Choroid plexus epithelial cell (primary cell): ENCODE data around the gene CRYL1.
"Not testable (repeated sequence)": the region's sequence is repeated elsewhere in the genome, so short reads cannot be mapped to it uniquely, and the experiment has no call there.

Source experiments
- DNase-seq: peaks from one replicate; pipeline ENCODE4 v3.0.0-alpha.2; 2010; ENCODE audit warnings: low read depth
- H3K4me3 ChIP-seq: 2 replicates; pipeline ENCODE4 v1.5.1; 2011; ENCODE audit warnings: low read depth, mild to moderate bottlenecking, control low read depth, low read length, moderate library complexity
- TF ChIP-seq, protein P1 (sequence below): conservative IDR thresholded peaks from 2 replicates; pipeline ENCODE4 v1.5.1; 2011; ENCODE audit warnings: low read depth, mild to moderate bottlenecking, control low read depth, inconsistent platforms, low read length, moderate library complexity

CRYL1 gene

DNA sequence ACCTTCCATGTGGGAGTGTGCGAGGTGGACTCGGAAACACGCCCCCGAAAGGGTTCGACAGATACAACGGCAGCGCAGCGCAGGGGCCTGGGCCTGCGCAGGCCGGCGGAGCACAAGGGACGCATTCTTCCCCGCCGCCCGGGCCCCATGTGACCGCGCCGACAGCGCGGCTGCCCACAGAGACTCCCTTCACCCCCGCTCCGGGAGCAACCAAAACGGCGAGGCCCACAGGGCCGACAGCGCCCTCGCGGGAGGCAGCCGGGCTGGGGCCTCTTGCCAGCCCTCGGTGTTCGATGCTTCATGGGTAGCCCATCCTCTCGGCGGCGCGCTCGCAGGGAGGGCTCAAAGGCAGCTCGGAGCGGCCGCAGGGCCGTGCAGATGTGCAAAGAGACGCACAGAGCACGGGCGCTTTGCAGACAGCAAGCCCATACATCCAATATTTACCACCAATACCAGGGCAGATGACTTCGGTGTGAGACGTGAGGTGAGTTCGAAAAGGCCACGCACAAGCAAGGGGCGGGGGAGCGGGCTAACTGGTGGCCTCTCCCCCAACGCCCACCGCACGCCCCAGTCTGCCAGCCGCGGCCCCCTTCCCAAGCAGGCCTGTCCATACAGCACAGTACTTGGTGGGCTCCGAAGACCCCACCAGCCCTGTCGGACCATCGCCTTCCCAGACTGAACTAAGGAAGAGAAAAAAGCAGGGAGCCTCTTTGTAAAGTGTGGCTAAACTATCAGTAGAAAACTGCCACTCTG, 89.9 kb downstream of the CRYL1 start:
- peak overlapping the region; percentile 7 for H3K4me3 ChIP-seq
- TF ChIP-seq, protein P1, sequence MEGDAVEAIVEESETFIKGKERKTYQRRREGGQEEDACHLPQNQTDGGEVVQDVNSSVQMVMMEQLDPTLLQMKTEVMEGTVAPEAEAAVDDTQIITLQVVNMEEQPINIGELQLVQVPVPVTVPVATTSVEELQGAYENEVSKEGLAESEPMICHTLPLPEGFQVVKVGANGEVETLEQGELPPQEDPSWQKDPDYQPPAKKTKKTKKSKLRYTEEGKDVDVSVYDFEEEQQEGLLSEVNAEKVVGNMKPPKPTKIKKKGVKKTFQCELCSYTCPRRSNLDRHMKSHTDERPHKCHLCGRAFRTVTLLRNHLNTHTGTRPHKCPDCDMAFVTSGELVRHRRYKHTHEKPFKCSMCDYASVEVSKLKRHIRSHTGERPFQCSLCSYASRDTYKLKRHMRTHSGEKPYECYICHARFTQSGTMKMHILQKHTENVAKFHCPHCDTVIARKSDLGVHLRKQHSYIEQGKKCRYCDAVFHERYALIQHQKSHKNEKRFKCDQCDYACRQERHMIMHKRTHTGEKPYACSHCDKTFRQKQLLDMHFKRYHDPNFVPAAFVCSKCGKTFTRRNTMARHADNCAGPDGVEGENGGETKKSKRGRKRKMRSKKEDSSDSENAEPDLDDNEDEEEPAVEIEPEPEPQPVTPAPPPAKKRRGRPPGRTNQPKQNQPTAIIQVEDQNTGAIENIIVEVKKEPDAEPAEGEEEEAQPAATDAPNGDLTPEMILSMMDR: no peak
- DNase-seq: no peak

DNA sequence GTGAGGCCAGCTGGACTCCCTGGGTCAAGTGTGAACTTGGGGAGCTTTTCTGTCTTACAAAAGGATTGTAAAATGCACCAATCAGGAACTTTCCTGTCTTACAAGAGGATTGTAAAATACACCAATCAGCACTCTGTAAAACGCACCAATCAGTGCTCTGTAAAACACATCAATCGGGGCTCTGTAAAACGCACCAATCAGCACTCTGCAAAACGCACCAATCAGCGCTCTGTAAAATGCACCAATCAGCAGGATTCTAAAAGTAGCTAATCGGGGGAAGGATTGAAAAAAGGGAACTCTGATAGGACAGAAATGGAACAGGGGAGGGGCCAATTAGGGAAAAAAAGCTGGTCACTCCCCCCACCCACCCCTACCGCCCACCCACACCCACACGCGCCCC, 91.4 kb downstream of the CRYL1 start:
- not testable (repeated sequence) for DNase-seq, H3K4me3 ChIP-seq

DNA sequence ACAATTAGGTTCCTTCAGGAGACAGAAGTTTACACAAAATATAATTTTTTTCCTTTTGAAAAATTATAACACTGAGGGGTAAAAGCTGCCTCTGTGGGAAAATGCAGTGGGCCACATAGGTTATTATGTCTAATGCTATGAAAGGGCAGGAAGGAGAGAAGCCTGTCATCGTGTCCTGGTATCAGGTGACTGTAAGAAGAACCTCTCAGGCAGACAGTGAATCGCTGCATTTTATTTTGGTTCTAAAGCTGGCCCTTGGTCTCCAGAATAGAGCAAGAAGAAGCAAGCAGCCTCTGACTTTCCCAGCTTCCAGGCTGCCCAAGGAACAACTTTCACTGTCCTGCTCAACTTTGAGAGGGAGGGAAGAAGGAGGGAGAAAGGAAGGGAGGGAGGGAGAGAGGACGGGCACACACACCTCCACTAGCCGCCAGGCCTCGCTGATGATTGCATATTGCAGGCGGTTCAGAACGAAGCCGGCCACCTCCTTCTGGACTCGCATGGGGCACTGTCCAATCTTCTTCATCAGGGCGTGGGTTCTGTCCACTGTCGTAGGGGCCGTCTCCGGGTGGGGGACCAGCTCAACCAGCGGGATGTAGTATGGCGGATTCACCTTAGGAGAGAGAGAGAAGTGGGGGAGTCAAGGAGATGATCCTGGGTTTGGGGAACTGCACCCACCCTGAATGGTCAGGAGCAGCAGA, 93.8 kb downstream of the CRYL1 start:
- no peak for DNase-seq
- no peak overlapping the region for H3K4me3 ChIP-seq
- TF ChIP-seq, protein P1: no peak

DNA sequence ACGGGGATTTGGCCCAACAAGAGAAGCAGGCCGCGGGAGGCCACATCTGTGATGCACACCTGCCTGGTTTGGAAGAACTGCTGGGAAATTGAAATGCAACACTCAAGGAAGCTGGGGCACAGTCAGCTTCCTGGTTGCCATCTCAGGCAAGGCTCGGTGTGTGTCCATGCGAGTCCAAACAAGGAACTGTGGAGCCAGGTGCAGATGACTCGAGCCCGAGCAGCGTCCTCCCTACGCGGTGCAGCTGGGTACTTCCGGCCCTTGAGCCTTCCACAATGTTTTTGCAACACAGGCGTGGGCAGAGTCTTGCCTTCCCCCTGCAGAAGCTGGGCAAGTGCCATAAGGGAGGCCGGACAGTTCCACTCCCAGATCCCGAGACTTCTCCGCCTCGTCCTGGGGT, 94.6 kb downstream of the CRYL1 start:
- H3K4me3 ChIP-seq: no peak overlapping the region
- TF ChIP-seq, protein P1: no peak
- no peak for DNase-seq

DNA sequence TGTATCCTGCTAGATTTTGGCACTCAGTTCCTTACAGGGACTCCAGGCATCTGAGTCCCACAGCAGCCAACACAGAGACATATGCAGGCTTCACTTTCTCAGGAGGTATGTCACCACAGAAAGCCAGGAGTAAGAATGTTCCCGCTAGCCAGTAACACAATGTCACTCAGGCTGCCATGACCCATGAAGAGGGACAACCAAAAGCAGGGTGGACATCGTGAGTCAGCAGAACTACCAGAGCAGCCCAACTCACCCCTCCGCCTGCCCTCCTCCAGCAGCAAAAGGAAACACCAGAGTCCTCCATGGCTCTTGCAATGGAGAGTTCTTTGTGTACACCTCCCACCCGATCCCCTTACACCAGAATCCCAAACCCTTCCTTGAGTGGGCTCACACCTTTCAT, 95.4 kb downstream of the CRYL1 start:
- H3K4me3 ChIP-seq: no peak overlapping the region
- no peak for DNase-seq
- TF ChIP-seq, protein P1: no peak

DNA sequence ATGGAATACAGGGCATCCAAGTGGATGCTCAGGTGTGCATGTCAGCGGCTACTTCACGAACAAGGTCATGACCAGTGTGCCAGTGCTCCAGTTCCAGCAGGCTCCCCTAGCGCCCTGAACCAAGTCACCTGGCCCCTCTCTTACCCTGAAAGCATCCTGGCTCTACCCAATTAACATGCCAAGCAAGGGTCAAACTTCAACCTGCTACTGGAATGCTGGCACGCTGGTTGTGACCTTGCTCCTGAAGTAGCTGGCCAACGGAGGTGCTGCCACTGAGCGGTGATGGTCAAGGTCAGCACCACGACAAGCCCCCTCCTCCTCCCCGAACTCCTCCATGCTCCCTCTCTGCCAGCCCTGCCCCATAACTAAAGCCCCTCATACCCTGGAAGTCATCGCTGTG, 96.0 kb downstream of the CRYL1 start:
- TF ChIP-seq, protein P1: no peak

DNA sequence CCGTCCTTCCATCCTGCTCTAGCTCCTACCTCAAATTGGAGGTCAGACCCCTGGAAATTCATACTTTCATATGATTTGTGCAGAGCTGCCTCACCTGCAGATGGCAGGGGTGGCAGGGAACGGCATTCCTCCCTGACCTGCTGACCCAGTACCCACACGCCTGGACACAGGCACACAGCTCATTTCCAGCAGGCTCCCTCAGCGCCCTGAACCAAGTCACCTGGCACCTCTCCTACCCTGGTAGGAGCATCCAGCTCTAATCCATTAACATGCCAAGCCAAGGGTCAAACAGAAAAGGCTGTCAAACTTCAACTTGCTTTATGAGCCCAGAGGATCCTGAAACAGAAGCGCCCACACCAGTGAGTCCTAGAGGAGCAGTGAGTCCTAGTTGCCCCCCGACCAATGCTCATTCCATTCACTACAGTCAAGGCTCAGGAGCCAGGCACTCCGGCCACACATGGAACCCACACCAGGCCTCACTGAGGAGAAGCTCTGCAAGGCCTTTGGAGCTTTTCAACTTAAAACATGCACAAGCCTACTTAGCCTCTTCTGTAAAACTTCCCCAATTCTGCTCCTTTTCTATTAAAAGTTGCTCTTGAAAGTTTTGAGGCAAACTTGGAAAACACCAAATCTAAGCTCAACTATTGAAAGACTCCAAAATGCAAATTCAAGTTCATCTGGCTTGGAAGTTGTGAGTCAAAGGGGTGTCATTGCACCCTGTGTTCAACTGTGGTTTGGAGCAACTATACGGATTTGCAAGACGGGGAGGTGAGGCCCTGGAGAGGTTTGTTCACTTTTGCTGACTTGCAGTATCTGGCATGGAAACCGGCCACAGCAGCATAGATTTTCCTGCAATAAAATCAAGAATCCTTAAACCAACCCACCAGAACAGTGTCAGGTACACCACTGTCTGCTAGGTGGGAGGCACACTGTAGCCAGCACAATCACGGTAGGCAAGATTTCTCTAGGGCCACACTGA, 96.7 kb downstream of the CRYL1 start:
- TF ChIP-seq, protein P1: no peak
- no peak for DNase-seq
- H3K4me3 ChIP-seq: no peak overlapping the region

More for the DNA sequence above, 96.0 kb downstream of the CRYL1 start:
- no peak overlapping the region for H3K4me3 ChIP-seq
- no peak for DNase-seq
